T-cell (primary cell): Measurements from ENCODE around the gene LSM14B. TPM values are rescaled to one million over a fixed set of nuclear protein-coding genes. Genes with fewer than 3 reads are reported as not detected.

Experiments used
- ATAC-seq, 4 experiments: fragments of 200-7000 bp in 3 of 4; fragments of 150-1000 bp in 1 of 4; cut with Tn5 transposase; replicated peaks in 1 of 4; 1 replicate in 3 of 4; 2 replicates in 1 of 4; pipeline ENCODE4 v1.10.0; 2021; ENCODE audit warnings: moderate library complexity in 3 of 4, mild to moderate bottlenecking in 2 of 4, moderate number of reproducible peaks in 1 of 4
- CTCF ChIA-PET, 2 donors: fragments of 300-600 bp; sonication (Branson Sonifier 250); formaldehyde crosslinking; loops; one replicate each; lab custom pipeline; 2022; ENCODE audit warnings: antibody characterized with exemption in 2 of 2; lab: Charles Lee
- POLR2A ChIA-PET, 2 donors: fragments of 300-600 bp; sonication (Branson Sonifier 250); formaldehyde crosslinking; loops; one replicate each; lab custom pipeline; 2022; ENCODE audit warnings: antibody characterized with exemption in 2 of 2; lab: Charles Lee
- DNase-seq, 35 experiments: peaks; one replicate each; pipeline versions ENCODE4 v3.0.0 to v3.0.0-alpha.2; 2013 to 2023
- H3K27ac ChIP-seq: one replicate; pipeline ENCODE4 v1.5.1; 2013; ENCODE audit warnings: low read length
- H3K27me3 ChIP-seq, 2 experiments: replicated peaks in 1 of 2; 1 replicate in 1 of 2; 2 replicates in 1 of 2; pipeline versions ENCODE4 v1.6.1 to v1.7.0; 2013; ENCODE audit warnings: low read length in 1 of 2, mixed read lengths in 1 of 2; ENCODE audit not compliant: control insufficient read depth in 2 of 2, insufficient read depth in 2 of 2; ENCODE audit errors: extremely low read depth in 1 of 2
- H3K36me3 ChIP-seq, 2 donors: 1 replicate in 1 of 2; 2 replicates in 1 of 2; pipeline versions ENCODE4 v1.6.1 to v1.7.0; 2013; ENCODE audit warnings: low read length in 1 of 2; ENCODE audit not compliant: control insufficient read depth in 2 of 2, insufficient read depth in 1 of 2; ENCODE audit errors: extremely low read depth in 1 of 2
- H3K4me1 ChIP-seq, 2 experiments: 1 replicate in 1 of 2; 2 replicates in 1 of 2; pipeline versions ENCODE4 v1.6.1 to v1.7.0; 2013; ENCODE audit warnings: low read length in 2 of 2, mixed read lengths in 1 of 2; ENCODE audit not compliant: insufficient read depth in 2 of 2, control insufficient read depth in 1 of 2; ENCODE audit errors: extremely low read depth in 1 of 2
- H3K4me3 ChIP-seq, 2 donors: 1 replicate in 1 of 2; 2 replicates in 1 of 2; pipeline versions ENCODE4 v1.5.1 to v1.7.0; 2013; ENCODE audit warnings: mild to moderate bottlenecking in 2 of 2, low read length in 1 of 2, moderate library complexity in 1 of 2; ENCODE audit not compliant: control insufficient read depth in 1 of 2; ENCODE audit errors: extremely low read depth in 1 of 2
- H3K9me3 ChIP-seq: 2 replicates; pipeline ENCODE4 v1.7.0; 2013
- H3K27ac Mint-ChIP-seq, 2 donors: one replicate each; pipeline ENCODE4 v1.8.0; 2020 to 2021; ENCODE audit warnings: mild to moderate bottlenecking in 2 of 2, mixed read lengths in 2 of 2
- H3K27me3 Mint-ChIP-seq, 2 donors: one replicate each; pipeline ENCODE4 v1.8.0; 2021 to 2022; ENCODE audit warnings: mixed read lengths in 2 of 2
- H3K36me3 Mint-ChIP-seq: one replicate; pipeline ENCODE4 v1.8.0; 2021; ENCODE audit warnings: mixed read lengths
- H3K4me1 Mint-ChIP-seq, 3 donors: one replicate each; pipeline ENCODE4 v1.8.0; 2020 to 2022; ENCODE audit warnings: mixed read lengths in 3 of 3, mild to moderate bottlenecking in 1 of 3
- H3K4me3 Mint-ChIP-seq, 3 donors: one replicate each; pipeline ENCODE4 v1.8.0; 2020 to 2022; ENCODE audit warnings: mild to moderate bottlenecking in 3 of 3, mixed read lengths in 3 of 3, moderate library complexity in 3 of 3
- H3K9me3 Mint-ChIP-seq, 3 donors: one replicate each; pipeline ENCODE4 v1.8.0; 2020 to 2022; ENCODE audit warnings: mixed read lengths in 3 of 3
- whole genome bisulfite sequencing: methylation state at CpG from one replicate; pipeline ENCODE4 v1.1.5; 2013; ENCODE audit warnings: missing lambda C conversion rate; ENCODE audit not compliant: insufficient coverage; 5-methylcytosine and 5-hydroxymethylcytosine counted together
- total RNA-seq, 35 experiments: library from RNA in 6 of 35; stranded (reverse) in 6 of 35; fragments of 120-200 nt in 1 of 35; gene quantifications; one replicate each; pipeline versions ENCODE4 v1.2.1 to v1.2.4 and lab custom pipeline; 2013 to 2026

Gene LSM14B
- total RNA-seq, 5 donors from 2014 or later (not counting 1 experiment from before 2014, with no cell fraction given), result 40.5 to 55.5 (median 54.4) TPM

- Histone ChIP-seq H3K36me3 (peaks cover 3 to 12% of the 10 kb centered on the region in 2 donors), H3K9me3 (no peaks in the 10 kb centered on the region), H3K4me3 (no peak overlapping the region), H3K4me1 (no peaks in the 10 kb centered on the region), H3K27me3 (no peaks in the 10 kb centered on the region), H3K27ac (no peak overlapping the region)
- Mint-ChIP-seq H3K4me1 (no peaks in the 10 kb centered on the region), H3K4me3 (no peak overlapping the region), H3K36me3 (peaks cover 21% of the 10 kb centered on the region), H3K27ac (no peak overlapping the region), H3K9me3 (no peaks in the 10 kb centered on the region), H3K27me3 (no peaks in the 10 kb centered on the region)
- ChIA-PET POLR2A (no interaction called here), CTCF (no interaction called here)
- ATAC-seq (no peak), DNase-seq (no peak)
- 96% methylated on average over 14 of the region's 18 CpGs for WGBS
Measured at GRCh38 chr20:62172666-62173065, 50.4 kb downstream of the LSM14B start.

DNA sequence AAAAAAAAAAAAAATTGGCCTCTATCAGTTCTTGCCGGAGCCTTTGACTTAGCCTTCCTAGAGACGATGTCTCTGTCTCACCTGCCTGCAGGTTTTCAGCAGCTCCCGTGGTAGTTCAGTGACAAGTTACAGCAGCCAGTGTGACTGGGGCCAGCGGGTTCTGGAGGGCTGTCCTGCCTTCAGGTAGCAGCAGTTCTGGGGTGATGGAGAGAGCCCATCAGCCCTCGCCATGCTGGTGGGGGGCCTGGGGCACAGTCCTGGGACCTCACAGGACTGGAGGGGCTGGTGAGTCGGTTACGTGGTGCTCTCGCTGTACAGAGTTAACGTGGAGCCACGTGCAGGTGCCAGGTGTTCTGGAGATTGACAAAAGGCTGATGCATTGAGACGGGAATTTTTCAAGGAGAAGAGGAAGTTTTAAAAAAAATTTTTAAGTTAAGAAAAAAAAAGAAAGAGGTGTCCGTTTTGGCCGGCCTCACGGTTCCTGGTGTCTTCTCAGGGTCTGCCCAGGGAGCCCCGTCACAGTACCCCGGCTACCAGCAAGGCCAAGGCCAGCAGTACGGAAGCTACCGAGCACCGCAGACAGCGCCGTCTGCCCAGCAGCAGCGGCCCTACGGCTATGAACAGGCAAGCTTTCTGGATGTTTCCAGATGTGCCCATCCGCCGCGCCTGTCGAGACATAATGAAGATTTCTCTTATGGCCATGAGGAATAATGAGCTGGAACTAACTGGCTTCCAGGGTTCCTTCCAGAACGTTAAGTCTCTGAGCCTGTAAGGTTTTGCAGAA, 51.9 kb downstream of the LSM14B start:
- Histone ChIP-seq H3K4me3 (no peak overlapping the region), H3K27ac (no peak overlapping the region), H3K4me1 (no peaks in the 10 kb centered on the region), H3K27me3 (no peaks in the 10 kb centered on the region), H3K36me3 (peaks cover under 1 to 4% of the 10 kb centered on the region in 2 donors), H3K9me3 (no peaks in the 10 kb centered on the region)
- Mint-ChIP-seq H3K9me3 (no peaks in the 10 kb centered on the region), H3K27me3 (no peaks in the 10 kb centered on the region), H3K27ac (peak overlapping the region in 1 of 2 donors; percentile 52), H3K4me1 (no peaks in the 10 kb centered on the region), H3K4me3 (no peak overlapping the region), H3K36me3 (peaks cover 13% of the 10 kb centered on the region)
- 97% methylated on average over 28 of the region's 28 CpGs for WGBS
- CTCF ChIA-PET, result no interaction called here
- POLR2A ChIA-PET, result no interaction called here
- DNase-seq (no peak), ATAC-seq (no peak)

DNA sequence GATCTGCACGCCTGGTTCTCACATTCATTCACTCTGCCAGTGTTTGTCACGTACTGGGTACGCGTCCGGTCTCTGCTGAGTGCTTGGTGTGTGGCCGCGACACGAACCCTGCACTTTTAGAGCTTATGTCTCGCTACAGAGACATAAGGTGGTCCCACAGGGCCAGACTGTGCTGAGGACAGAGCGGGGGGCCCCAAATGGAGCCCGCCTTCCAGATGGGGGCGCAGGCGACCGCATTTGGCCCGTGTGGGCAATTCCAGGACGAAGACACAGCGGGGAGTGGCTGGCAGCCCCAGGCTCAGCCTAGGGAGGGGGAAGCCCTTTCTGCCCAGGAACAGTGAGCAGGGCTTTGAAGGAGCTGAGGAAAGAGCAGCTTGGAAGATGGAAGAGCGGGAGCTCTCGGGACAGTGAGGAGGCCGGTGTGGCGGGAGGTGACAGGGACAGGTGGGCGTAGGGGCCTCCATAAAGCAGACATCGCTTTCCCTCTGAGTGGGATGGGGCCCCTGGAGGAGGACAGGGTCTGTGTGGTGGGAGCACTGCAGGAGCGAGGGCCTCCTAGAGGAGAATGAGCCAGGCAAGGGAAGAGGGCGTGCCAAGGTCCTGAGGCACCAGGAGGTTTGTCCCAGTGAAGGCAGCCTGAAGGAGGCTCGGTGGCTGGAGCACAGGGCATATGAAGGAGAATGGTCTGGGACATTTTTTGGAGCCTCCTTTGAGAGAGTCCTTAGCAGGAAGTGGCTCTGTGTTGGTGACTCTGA, 52.8 kb downstream of the LSM14B start:
- H3K9me3 Mint-ChIP-seq, result no peaks in the 10 kb centered on the region
- peaks cover 0 to 3% of the 10 kb centered on the region in 2 donors for H3K36me3 ChIP-seq
- H3K27me3 ChIP-seq, result no peaks in the 10 kb centered on the region
- H3K4me1 ChIP-seq, result no peaks in the 10 kb centered on the region
- DNase-seq (no peak), ATAC-seq (no peak)
- CTCF ChIA-PET, result no interaction called here
- H3K27ac ChIP-seq, result no peak overlapping the region
- 97% methylated on average over 25 of the region's 26 CpGs for WGBS
- POLR2A ChIA-PET, result no interaction called here
- H3K36me3 Mint-ChIP-seq, result peaks cover 13% of the 10 kb centered on the region
- H3K27ac Mint-ChIP-seq, result no peak overlapping the region
- H3K4me3 ChIP-seq, result no peak overlapping the region
- no peaks in the 10 kb centered on the region for H3K4me1 Mint-ChIP-seq
- no peak overlapping the region for H3K4me3 Mint-ChIP-seq
- no peaks in the 10 kb centered on the region for H3K27me3 Mint-ChIP-seq
- H3K9me3 ChIP-seq, result no peaks in the 10 kb centered on the region

GRCh38 chr20:62175711-62176110, 53.4 kb downstream of the LSM14B start:
- Histone ChIP-seq H3K9me3 (no peaks in the 10 kb centered on the region), H3K4me3 (no peak overlapping the region), H3K27me3 (no peaks in the 10 kb centered on the region), H3K36me3 (peaks cover 0 to 3% of the 10 kb centered on the region in 2 donors), H3K4me1 (no peaks in the 10 kb centered on the region), H3K27ac (no peak overlapping the region)
- DNase-seq (no peak), ATAC-seq (no peak)
- WGBS, result 100% methylated on average over 6 of the region's 10 CpGs
- H3K27me3 Mint-ChIP-seq, result no peaks in the 10 kb centered on the region
- ChIA-PET CTCF (no interaction called here), POLR2A (no interaction called here)
- peaks cover 13% of the 10 kb centered on the region for H3K36me3 Mint-ChIP-seq
- H3K4me3 Mint-ChIP-seq, result no peak overlapping the region
- no peaks in the 10 kb centered on the region for H3K4me1 Mint-ChIP-seq
- H3K9me3 Mint-ChIP-seq, result no peaks in the 10 kb centered on the region
- H3K27ac Mint-ChIP-seq, result no peak overlapping the region

- ChIA-PET CTCF (no interaction called here), POLR2A (no interaction called here)
- no peaks in the 10 kb centered on the region for H3K9me3 Mint-ChIP-seq
- no peak overlapping the region for H3K27ac ChIP-seq
- H3K27me3 Mint-ChIP-seq, result no peaks in the 10 kb centered on the region
- H3K9me3 ChIP-seq, result no peaks in the 10 kb centered on the region
- no peaks in the 10 kb centered on the region for H3K27me3 ChIP-seq
- DNase-seq (no peak), ATAC-seq (no peak)
- H3K4me1 Mint-ChIP-seq, result peaks cover 2 to 3% (median 3%) of the 10 kb centered on the region in 3 donors
- H3K36me3 Mint-ChIP-seq, result peaks cover 9% of the 10 kb centered on the region
- peaks cover 0 to 2% of the 10 kb centered on the region in 2 experiments for H3K4me1 ChIP-seq
- H3K4me3 ChIP-seq, result no peak overlapping the region
- no peak overlapping the region for H3K4me3 Mint-ChIP-seq
- WGBS, result 97% methylated on average over 14 of the region's 15 CpGs
- H3K27ac Mint-ChIP-seq, result no peak overlapping the region
- peaks cover 0 to 3% of the 10 kb centered on the region in 2 donors for H3K36me3 ChIP-seq
Measured at GRCh38 chr20:62176866-62177265, 54.6 kb downstream of the LSM14B start.

DNA sequence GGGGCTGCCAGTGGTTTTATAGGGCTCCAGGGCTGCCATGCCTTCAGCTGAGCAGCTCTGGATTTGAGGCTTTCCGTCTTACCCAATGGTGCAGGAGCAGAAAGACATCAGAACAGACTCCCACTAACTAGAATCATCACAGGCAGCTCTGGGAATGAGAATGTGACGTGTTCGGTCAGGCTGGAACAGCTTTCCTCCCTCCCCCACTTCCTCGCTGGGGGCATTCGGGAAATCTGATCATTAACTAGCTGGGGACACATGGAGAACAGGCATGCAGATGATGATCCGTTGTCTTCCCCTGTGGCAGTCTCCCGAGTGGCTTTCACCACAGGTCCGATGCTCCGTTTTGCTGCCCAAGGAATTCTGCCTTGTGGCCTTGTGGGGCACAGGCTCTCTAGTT, 55.0 kb downstream of the LSM14B start:
- Histone ChIP-seq H3K9me3 (no peaks in the 10 kb centered on the region), H3K4me1 (peaks cover under 1 to 6% of the 10 kb centered on the region in 2 experiments), H3K36me3 (peaks cover 0 to 3% of the 10 kb centered on the region in 2 donors), H3K27ac (no peak overlapping the region), H3K4me3 (no peak overlapping the region), H3K27me3 (no peaks in the 10 kb centered on the region)
- Mint-ChIP-seq H3K4me1 (peaks cover 7 to 8% (median 7%) of the 10 kb centered on the region in 3 donors), H3K4me3 (no peak overlapping the region), H3K27ac (no peak overlapping the region), H3K9me3 (no peaks in the 10 kb centered on the region), H3K27me3 (no peaks in the 10 kb centered on the region), H3K36me3 (peaks cover 9% of the 10 kb centered on the region)
- WGBS, result 100% methylated on average over 8 of the region's 9 CpGs
- ATAC-seq (no peak), DNase-seq (no peak)
- CTCF ChIA-PET, result no interaction called here
- POLR2A ChIA-PET, result no interaction called here
